ENCODE measurements around the gene WDR73.

GRCh38 chr15:84659904-84660781 lies 6.1 kb upstream of the WDR73 start:
- TF ChIP-seq CTCF (IDR thresholded peaks at IDR 0.05) (no peak), POLR2A (IDR thresholded peaks at IDR 0.05) (no peak)

Data from uterus (tissue), 2 donors.